Activated CD4-positive, alpha-beta memory T cell treated with anti-CD3 and anti-CD28 coated beads, Interleukin-2, amount 10 ng/mL, durations not matched to agents 7 days and 5 days (primary cell): ENCODE data around the gene AMT. TPM values are rescaled to one million over a fixed set of nuclear protein-coding genes. Genes with fewer than 3 reads are reported as not detected.
A peak's percentile ranks its signal among the peaks of the same experiment; 100 is the strongest.
"Not testable (repeated sequence)": the region's sequence is repeated elsewhere in the genome, so short reads cannot be mapped to it uniquely, and the experiment has no call there.

Source experiments
- CTCF ChIA-PET: fragments of 350-600 bp; sonication (Branson Sonifier 250); formaldehyde crosslinking; loops from one replicate; lab custom pipeline; 2021; ENCODE audit warnings: antibody characterized with exemption, inconsistent platforms; lab: Charles Lee
- POLR2A ChIA-PET: fragments of 350-600 bp; sonication (Branson Sonifier 250); formaldehyde crosslinking; loops from one replicate; lab custom pipeline; 2021; ENCODE audit warnings: antibody characterized with exemption; lab: Charles Lee
- DNase-seq: peaks from one replicate; pipeline ENCODE4 v3.0.0-alpha.2; 2020
- H3K27ac Mint-ChIP-seq: one replicate; pipeline ENCODE4 v1.8.0; 2021; ENCODE audit warnings: mild to moderate bottlenecking, mixed read lengths
- H3K27me3 Mint-ChIP-seq: one replicate; pipeline ENCODE4 v1.8.0; 2021; ENCODE audit warnings: mixed read lengths
- H3K36me3 Mint-ChIP-seq: one replicate; pipeline ENCODE4 v1.8.0; 2021; ENCODE audit warnings: low read depth, mixed read lengths
- H3K4me1 Mint-ChIP-seq: one replicate; pipeline ENCODE4 v1.8.0; 2021; ENCODE audit warnings: mixed read lengths
- H3K4me3 Mint-ChIP-seq: one replicate; pipeline ENCODE4 v1.8.0; 2021; ENCODE audit warnings: mild to moderate bottlenecking, mixed read lengths
- H3K9me3 Mint-ChIP-seq: one replicate; pipeline ENCODE4 v1.8.0; 2021; ENCODE audit warnings: mixed read lengths
- total RNA-seq, 2 experiments: library from RNA; stranded (reverse); gene quantifications; one replicate each; pipeline ENCODE4 v1.2.3, GENCODE V29; 2021

The AMT gene
- total RNA-seq, 2 experiments from 2014 or later: 3.5 to 5.2 TPM

DNA sequence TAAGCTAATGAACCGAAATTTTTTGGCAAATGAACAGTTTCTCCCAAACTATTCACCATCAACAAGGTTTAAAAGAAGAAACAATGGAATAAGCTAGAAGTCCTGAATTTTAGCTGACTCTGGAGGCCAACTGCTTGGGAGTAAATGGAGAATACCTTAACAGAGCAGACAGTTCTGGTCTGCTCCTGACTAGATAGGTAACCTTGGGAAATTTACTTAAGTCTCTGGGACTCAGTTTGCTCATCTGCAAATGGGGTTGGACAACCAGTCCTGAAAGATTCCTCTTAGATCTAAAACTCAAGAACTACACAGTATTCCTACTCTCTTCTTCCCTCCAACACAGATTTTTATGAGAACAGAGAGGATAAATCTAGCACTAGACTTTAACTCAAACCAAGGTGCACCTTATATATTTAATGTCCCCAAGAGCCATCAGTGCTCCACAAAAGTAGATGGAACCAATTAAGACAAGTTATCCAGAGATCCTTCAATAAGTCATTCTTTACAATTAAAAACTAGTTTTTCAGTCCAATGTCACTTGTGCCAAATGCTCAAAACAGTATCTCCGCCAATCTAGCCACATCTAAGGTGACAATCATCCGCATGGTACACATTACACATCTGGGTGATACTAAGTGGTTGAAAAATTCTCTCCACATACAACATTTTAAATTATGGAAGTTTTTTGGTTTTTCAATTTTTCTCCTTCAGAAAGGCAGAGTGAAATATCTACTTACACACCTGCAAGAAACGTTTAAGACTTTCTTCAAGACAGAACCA lies 12.0 kb downstream of the AMT start:
- H3K27ac Mint-ChIP-seq: peak overlapping the region; percentile 91
- H3K4me1 Mint-ChIP-seq: peaks cover 66% of the 10 kb centered on the region
- H3K36me3 Mint-ChIP-seq: peaks cover 55% of the 10 kb centered on the region
- no peak for DNase-seq
- H3K9me3 Mint-ChIP-seq: no peaks in the 10 kb centered on the region
- peaks cover 2% of the 10 kb centered on the region for H3K27me3 Mint-ChIP-seq
- H3K4me3 Mint-ChIP-seq: peak overlapping the region; percentile 98
- ChIA-PET POLR2A (interaction anchor here (0.5 to 4.2 kb wide), 10 partner anchors 12 to 71 kb away, joined by 3 to 82 read pairs (median 6); partner anchors contain the start of genes AMT, NICN1 and USP4), CTCF (interaction anchor here (1.1 to 1.9 kb wide), 2 partner anchors 39 to 70 kb away, joined by 4 to 19 read pairs; partner anchors contain the start of gene USP4)

DNA sequence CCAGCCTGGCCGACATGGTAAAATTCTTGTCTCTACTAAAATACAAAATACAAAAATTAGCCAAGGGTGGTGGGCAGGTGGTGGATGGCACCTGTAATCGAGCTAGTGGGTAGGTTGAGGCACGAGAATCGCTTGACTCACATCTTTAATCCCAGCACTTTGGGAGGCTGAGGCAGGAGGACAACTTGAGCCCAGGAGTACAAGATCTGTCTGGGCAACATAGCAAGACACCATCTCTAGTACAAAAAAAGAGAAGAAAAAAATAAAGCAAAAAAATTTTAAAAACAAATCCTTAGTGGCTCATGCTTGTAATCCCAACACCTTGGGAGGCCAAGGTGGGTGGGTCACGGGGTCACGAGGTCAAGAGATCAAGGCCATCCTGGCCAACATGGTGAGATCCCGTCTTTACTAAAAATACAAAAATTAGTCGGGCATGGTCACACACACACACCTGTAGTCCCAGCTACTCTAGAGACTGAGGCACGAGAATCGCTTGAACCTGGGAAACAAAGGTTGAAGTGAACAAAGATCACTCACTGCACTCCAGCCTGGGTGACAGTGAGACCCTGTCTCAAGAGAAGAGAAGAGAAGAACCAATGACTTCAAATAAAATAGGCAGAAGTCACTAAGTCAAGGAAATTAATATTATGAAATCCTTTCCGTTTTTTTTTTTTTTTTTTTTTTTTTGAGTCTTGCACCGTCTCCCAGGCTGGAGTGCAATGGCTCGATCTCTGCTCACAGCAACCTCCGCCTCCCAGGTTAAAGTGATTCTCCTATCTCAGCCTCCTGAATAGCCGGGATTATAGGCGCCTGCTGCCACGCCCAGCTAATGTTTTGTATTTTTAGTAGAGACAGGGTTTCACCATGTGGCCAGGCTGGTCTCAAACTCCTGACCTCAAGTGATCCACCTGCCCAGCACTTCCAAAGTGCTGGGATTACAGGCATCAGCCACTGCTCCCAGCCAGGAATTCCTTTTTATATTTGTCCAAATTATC lies 15.4 kb downstream of the AMT start:
- peak overlapping the region; percentile 54 for H3K27ac Mint-ChIP-seq
- ChIA-PET CTCF (interaction anchor here (0.9 to 1.7 kb wide), 3 partner anchors 42 to 67 kb away, joined by 4 to 5 read pairs (median 4); partner anchors contain the start of gene USP4), POLR2A (interaction anchor here (1.2 to 1.6 kb wide), 2 partner anchors 63 to 67 kb away, joined by 3 to 4 read pairs; partner anchors contain the start of genes DAG1 and USP4)
- no peak overlapping the region for H3K4me3 Mint-ChIP-seq
- H3K36me3 Mint-ChIP-seq: peaks cover 42% of the 10 kb centered on the region
- no peaks in the 10 kb centered on the region for H3K9me3 Mint-ChIP-seq
- no peaks in the 10 kb centered on the region for H3K27me3 Mint-ChIP-seq
- H3K4me1 Mint-ChIP-seq: peaks cover 49% of the 10 kb centered on the region
- no peak for DNase-seq

DNA sequence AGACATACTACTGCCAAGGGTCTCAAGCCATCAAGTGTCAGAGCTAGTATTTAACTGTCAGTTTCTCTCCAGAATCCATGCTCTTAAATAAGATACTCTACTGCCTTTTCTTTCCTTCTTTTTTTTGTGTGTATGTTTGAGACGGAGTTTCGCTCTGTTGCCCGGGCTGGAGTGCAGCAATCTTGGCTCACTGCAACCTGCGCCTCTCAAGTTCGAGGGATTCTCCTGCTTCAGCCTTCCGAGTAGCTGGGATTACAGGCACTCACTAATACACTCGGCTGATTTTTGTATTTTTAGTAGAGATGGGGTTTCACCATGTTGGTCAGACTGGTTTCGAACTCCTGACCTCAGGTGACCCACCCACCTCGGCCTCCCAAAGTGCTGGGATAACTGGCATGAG lies 16.7 kb downstream of the AMT start:
- peaks cover 55% of the 10 kb centered on the region for H3K4me1 Mint-ChIP-seq
- H3K4me3 Mint-ChIP-seq: not testable (repeated sequence)
- CTCF ChIA-PET: interaction anchor here (0.6 to 1.7 kb wide), 2 partner anchors 44 to 47 kb away, joined by 3 to 4 read pairs; no protein-coding TSS in a partner anchor

DNA sequence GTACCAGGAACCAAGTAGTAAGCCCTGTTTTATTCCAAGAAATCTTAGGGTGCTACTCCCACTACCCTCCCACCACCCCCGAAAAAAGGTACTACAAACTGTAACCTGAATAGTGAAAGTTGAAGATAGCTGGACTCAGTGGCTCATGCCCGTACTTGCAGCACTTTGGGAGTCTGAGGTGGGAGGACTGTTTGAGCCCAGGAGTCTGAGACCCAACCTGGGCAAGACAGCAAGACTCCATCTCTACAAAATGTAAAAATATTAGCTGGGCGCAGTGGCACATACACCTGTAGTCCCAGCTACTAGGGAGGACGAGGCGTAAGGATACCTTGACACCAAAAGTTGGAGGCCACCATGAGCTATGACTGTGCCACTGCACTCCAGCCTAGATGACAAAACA lies 18.4 kb downstream of the AMT start:
- peaks cover 52% of the 10 kb centered on the region for H3K4me1 Mint-ChIP-seq
- H3K4me3 Mint-ChIP-seq: no peak overlapping the region
- H3K27me3 Mint-ChIP-seq: no peaks in the 10 kb centered on the region
- H3K9me3 Mint-ChIP-seq: no peaks in the 10 kb centered on the region
- ChIA-PET POLR2A (interaction anchor here (0.7 kb wide), 1 partner anchor 271 kb away, joined by 3 read pairs; no protein-coding TSS in a partner anchor), CTCF (interaction anchor here (0.6 to 1.0 kb wide), 4 partner anchors 13 to 1246 kb away, joined by 3 to 4 read pairs (median 4); no protein-coding TSS in a partner anchor)
- H3K27ac Mint-ChIP-seq: no peak overlapping the region
- no peak for DNase-seq
- peaks cover 41% of the 10 kb centered on the region for H3K36me3 Mint-ChIP-seq

More for the DNA sequence above, 16.7 kb downstream of the AMT start:
- not testable (repeated sequence) for H3K27me3 Mint-ChIP-seq, H3K9me3 Mint-ChIP-seq, H3K27ac Mint-ChIP-seq, DNase-seq
- POLR2A ChIA-PET: interaction anchor here (1.6 kb wide), 1 partner anchor 64 kb away, joined by 3 read pairs; the partner anchor contains the start of gene DAG1
- peaks cover 46% of the 10 kb centered on the region for H3K36me3 Mint-ChIP-seq

DNA sequence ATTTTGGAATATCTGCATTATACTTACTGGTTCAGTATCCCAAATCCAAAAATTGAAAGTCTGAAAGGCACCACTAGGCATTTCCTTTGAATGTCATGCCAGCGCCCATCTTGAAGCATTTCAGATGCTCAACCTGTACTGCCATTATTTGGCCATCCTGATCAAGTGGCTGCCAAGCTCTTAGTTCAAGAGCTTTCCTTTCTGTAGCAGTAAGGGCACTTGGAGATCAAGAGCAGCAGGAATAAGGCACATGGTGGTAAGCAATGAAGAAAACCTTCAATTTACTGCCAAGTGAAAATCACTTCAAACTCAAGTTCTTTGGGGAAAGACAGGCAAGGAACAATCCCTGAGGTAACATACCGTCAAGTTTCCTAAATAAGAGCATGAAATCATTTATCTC lies 20.5 kb downstream of the AMT start:
- no peak overlapping the region for H3K4me3 Mint-ChIP-seq
- no peak overlapping the region for H3K27ac Mint-ChIP-seq
- no peaks in the 10 kb centered on the region for H3K9me3 Mint-ChIP-seq
- H3K36me3 Mint-ChIP-seq: peaks cover 46% of the 10 kb centered on the region
- POLR2A ChIA-PET: interaction anchor here (2.1 kb wide), 1 partner anchor 10 kb away, joined by 7 read pairs; the partner anchor contains the start of genes RHOA and TCTA
- no peak for DNase-seq
- CTCF ChIA-PET: no interaction called here
- no peaks in the 10 kb centered on the region for H3K27me3 Mint-ChIP-seq
- H3K4me1 Mint-ChIP-seq: peaks cover 46% of the 10 kb centered on the region

DNA sequence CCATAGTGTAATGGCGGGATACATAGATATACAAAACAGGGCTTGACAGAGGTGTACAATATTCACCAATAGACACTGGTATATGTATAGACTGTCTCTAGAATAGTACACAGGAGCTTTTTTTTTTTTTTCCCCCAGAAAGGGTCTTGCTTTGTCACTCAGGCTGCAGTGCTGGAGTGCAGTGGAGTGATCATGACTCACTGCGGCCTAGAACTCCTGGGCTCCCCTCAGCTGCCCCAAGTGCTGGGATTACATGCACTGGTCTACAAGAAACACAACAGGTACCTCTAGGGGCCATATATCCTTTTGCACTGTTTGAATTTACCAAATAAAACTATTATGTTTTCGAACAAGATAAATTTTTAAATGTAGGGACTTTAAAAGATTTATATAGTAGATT lies 22.8 kb downstream of the AMT start:
- Mint-ChIP-seq H3K36me3 (peaks cover 52% of the 10 kb centered on the region), H3K4me3 (no peak overlapping the region), H3K4me1 (peaks cover 46% of the 10 kb centered on the region), H3K9me3 (no peaks in the 10 kb centered on the region), H3K27ac (no peak overlapping the region), H3K27me3 (no peaks in the 10 kb centered on the region)
- CTCF ChIA-PET: interaction anchor here (0.7 to 1.2 kb wide), 2 partner anchors 22 to 59 kb away, joined by 3 read pairs; no protein-coding TSS in a partner anchor
- POLR2A ChIA-PET: interaction anchor here (1.0 to 1.3 kb wide), 3 partner anchors 12 to 60 kb away, joined by 3 read pairs; partner anchors contain the start of genes NICN1, RHOA, TCTA and USP4
- no peak for DNase-seq

DNA sequence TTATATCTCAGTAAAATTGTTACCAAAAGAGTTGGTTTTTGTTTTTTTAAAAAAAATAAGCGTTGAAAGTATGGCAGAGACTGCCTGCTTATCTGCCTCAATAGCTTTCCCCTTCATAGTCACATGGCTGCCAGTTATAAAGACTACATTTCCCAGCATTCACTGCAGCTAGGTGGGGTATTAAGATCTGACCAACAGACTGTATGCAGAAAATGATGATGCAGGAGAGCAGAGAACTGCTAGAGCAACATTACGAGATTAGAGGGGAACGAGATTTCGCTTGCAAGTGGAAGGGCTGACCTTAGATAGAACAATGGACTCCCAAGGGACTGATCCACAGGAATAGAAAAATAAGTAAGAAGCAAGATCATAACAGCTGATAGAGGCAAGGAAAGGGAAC lies 24.8 kb downstream of the AMT start:
- peaks cover 51% of the 10 kb centered on the region for H3K36me3 Mint-ChIP-seq
- no peak overlapping the region for H3K4me3 Mint-ChIP-seq
- H3K27me3 Mint-ChIP-seq: no peaks in the 10 kb centered on the region
- ChIA-PET CTCF (interaction anchor here (0.9 kb wide), 1 partner anchor 57 kb away, joined by 4 read pairs; the partner anchor contains the start of gene USP4), POLR2A (no interaction called here)
- peaks cover 47% of the 10 kb centered on the region for H3K4me1 Mint-ChIP-seq
- H3K9me3 Mint-ChIP-seq: no peaks in the 10 kb centered on the region
- H3K27ac Mint-ChIP-seq: no peak overlapping the region
- no peak for DNase-seq

DNA sequence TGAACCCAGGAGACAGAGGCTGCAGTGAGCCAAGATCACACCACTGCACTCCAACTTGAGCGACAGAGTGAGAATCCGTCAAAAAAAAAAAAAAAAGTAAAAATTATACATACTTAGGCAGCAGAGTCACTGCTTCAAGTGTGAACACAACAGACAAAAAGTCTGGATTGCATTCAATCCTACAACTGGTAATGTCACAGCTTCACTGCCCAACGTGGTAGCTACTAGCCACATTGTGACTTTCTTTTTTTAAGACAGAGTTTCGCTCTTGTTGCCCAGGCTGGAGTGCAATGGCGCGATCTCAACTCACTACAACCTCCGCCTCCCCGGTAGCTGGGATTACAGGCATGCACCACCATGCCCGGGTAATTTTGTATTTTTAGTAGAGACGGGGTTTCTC lies 31.0 kb downstream of the AMT start:
- H3K27ac Mint-ChIP-seq, DNase-seq, H3K4me3 Mint-ChIP-seq, H3K9me3 Mint-ChIP-seq, POLR2A ChIA-PET, H3K27me3 Mint-ChIP-seq: not testable (repeated sequence)
- Mint-ChIP-seq H3K36me3 (peaks cover 38% of the 10 kb centered on the region), H3K4me1 (peaks cover 34% of the 10 kb centered on the region)
- CTCF ChIA-PET: interaction anchor here (0.7 kb wide), 1 partner anchor 13 kb away, joined by 4 read pairs; no protein-coding TSS in a partner anchor

DNA sequence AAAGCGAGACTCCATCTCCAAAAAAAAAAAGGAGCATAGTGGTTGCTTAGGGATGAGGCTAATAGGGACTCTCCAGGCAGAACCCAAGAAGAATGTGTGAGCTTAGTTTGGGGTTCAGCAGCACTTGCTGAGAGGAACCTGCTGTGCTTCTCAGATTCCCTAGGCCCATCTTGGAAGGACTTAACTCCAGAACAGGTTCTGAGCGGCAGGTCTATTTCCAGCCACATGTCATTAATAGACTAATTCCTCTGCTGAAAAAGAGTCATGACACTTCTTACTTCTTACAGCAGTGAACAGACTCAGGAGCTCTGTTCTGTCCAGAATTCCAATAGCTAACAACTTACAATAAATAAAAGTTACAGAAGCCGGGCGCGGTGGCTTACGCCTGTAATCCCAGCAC lies 33.0 kb downstream of the AMT start:
- Mint-ChIP-seq H3K27ac (no peak overlapping the region), H3K36me3 (peaks cover 28% of the 10 kb centered on the region), H3K4me3 (no peak overlapping the region), H3K27me3 (no peaks in the 10 kb centered on the region), H3K9me3 (no peaks in the 10 kb centered on the region), H3K4me1 (peaks cover 27% of the 10 kb centered on the region)
- no peak for DNase-seq
- ChIA-PET POLR2A (interaction anchor here (0.7 to 2.5 kb wide), 4 partner anchors 12 to 49 kb away, joined by 3 to 11 read pairs (median 4); partner anchors contain the start of genes RHOA, TCTA and USP4), CTCF (no interaction called here)

DNA sequence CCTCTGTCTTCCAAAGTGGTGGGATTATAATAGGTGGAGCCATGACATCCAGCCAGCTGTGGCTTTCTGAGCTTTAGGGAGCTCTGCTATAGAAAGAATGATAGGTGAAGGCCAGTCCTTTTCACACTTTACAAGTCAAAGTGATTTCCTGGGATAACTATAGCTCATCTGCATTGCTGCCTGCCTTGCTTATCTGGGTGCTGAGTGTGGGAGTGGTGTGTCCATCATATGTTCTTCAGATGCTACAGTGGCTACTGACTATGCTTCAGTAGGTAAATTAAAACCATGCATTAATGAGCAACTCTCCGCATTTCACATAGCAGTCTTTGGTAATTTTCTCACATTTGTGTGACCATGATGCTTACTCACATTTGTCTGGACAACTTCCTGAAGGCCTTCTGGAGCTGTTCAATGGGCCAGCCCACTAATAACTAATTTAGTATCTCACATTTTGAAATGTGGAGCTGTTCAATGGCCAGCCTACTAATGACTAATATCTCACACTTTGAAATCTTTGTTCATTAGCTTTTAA lies 33.9 kb downstream of the AMT start:
- Mint-ChIP-seq H3K27me3 (no peaks in the 10 kb centered on the region), H3K27ac (no peak overlapping the region), H3K9me3 (no peaks in the 10 kb centered on the region), H3K36me3 (peaks cover 32% of the 10 kb centered on the region), H3K4me1 (peaks cover 30% of the 10 kb centered on the region), H3K4me3 (no peak overlapping the region)
- CTCF ChIA-PET: interaction anchor here (1.0 kb wide), 1 partner anchor 61 kb away, joined by 4 read pairs; no protein-coding TSS in a partner anchor
- DNase-seq: no peak
- POLR2A ChIA-PET: interaction anchor here (0.7 to 2.5 kb wide), 3 partner anchors 24 to 48 kb away, joined by 3 to 11 read pairs (median 4); partner anchors contain the start of genes RHOA, TCTA and USP4

DNA sequence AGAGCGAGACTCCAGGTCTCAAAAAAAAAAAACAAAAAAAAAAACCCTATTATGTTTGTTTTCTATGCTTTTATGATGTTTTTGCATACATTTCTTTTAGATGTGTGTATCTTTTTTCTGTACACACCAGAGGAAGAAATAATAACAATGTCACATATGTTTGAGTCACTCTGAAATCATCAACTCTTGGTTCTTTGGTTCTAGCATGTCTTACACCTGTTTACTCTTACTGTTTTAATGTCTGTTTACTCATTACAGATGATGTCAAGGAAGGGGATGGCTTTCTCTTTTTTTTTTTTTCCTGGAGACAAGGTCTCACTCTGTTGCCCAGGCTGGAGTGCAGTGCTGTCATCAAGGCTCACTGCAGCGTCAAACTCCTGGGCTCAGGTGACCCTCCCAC lies 34.6 kb downstream of the AMT start:
- H3K9me3 Mint-ChIP-seq: no peaks in the 10 kb centered on the region
- DNase-seq: no peak
- H3K4me3 Mint-ChIP-seq: no peak overlapping the region
- ChIA-PET POLR2A (interaction anchor here (2.5 kb wide), 1 partner anchor 48 kb away, joined by 11 read pairs; the partner anchor contains the start of gene USP4), CTCF (interaction anchor here (1.0 kb wide), 1 partner anchor 62 kb away, joined by 4 read pairs; no protein-coding TSS in a partner anchor)
- H3K36me3 Mint-ChIP-seq: peaks cover 29% of the 10 kb centered on the region
- peak overlapping the region; percentile 23 for H3K27ac Mint-ChIP-seq
- H3K4me1 Mint-ChIP-seq: peaks cover 29% of the 10 kb centered on the region
- H3K27me3 Mint-ChIP-seq: no peaks in the 10 kb centered on the region
